ENCODE data around the gene SMIM44. TPM values are rescaled to one million over a fixed set of nuclear protein-coding genes. Genes with fewer than 3 reads are reported as not detected.

Gene SMIM44
- polyA plus RNA-seq, 1 donor (not counting 4 experiments of a cell fraction or from before 2014, with no cell fraction given): not detected

DNA sequence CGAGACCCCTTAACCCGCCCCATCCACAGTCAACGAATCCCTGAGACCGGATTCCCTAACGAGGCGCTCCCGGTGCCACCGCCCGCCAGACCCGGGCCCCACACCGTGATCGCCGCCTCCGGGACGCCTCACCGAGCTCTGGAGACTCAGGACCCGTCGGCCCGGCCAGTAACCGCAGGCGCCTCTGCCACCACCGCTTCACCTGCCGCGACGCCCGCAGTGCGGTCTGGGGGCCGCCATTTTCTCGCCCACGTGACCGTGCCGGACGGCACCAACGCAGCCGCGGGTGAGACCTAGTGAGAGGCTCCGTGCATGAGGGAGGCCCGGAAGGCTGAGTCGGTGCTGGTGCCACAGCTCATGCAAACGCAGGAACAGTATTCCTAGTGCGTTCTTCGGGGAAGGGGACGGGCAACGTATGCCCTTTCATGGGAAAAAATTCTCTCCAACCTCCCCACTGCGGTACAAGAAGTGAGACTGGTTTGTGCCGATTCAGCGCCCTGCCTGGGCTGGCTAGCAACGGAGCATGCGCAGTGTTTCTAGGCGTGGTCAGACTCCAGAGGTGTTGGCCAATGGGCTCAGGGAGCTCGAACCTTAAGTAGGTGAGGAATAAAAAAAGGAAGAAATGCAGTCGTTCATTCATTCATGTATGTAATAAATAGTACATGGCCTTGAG lies 17.3 kb upstream of the SMIM44 start, which contains the start of gene DOHH:
TSS of gene DOHH (minus strand) at position 246 of the 673 bp plus-strand sequence. CDS start 3,860 bp downstream, outside the sequence.
- TF ChIP-seq, protein P1, sequence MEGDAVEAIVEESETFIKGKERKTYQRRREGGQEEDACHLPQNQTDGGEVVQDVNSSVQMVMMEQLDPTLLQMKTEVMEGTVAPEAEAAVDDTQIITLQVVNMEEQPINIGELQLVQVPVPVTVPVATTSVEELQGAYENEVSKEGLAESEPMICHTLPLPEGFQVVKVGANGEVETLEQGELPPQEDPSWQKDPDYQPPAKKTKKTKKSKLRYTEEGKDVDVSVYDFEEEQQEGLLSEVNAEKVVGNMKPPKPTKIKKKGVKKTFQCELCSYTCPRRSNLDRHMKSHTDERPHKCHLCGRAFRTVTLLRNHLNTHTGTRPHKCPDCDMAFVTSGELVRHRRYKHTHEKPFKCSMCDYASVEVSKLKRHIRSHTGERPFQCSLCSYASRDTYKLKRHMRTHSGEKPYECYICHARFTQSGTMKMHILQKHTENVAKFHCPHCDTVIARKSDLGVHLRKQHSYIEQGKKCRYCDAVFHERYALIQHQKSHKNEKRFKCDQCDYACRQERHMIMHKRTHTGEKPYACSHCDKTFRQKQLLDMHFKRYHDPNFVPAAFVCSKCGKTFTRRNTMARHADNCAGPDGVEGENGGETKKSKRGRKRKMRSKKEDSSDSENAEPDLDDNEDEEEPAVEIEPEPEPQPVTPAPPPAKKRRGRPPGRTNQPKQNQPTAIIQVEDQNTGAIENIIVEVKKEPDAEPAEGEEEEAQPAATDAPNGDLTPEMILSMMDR (optimal IDR thresholded peaks at IDR 0.05 in 1 of 3, IDR thresholded peaks at IDR 0.05 in 1 of 3, conservative IDR thresholded peaks at IDR 0.05 in 1 of 3; ENCODE audit: extremely low read depth in 1 of 3, insufficient read depth in 2 of 3, low read length in 3 of 3): no peak
- TF ChIP-seq EZH2 (IDR thresholded peaks at IDR 0.05; ENCODE audit: low read length): no peak
- Histone ChIP-seq H4K20me1 (ENCODE audit: control insufficient read depth, extremely low read depth, insufficient read depth, low read length) (no peaks in the 10 kb centered on the region), H3K27me3 (ENCODE audit: control insufficient read depth, extremely low read depth, insufficient read depth, low read length) (no peaks in the 10 kb centered on the region), H3K9me1 (ENCODE audit: control insufficient read depth, extremely low read depth, insufficient read depth, low read length) (peaks cover 3% of the 10 kb centered on the region), H3K36me3 (ENCODE audit: control insufficient read depth in 2 of 2, extremely low read depth in 1 of 2, insufficient read depth in 2 of 2, low read length in 2 of 2) (peaks cover 0 to 11% of the 10 kb centered on the region in 2 experiments), H2AFZ (ENCODE audit: control insufficient read depth, low read length) (peak within 1 kb of the TSS; percentile 99), H3K9ac (ENCODE audit: control insufficient read depth, extremely low read depth, insufficient read depth, low read length) (peak within 1 kb of the TSS; percentile 99), H3K79me2 (ENCODE audit: control insufficient read depth, insufficient read depth, low read length) (peaks cover 30% of the 10 kb centered on the region), H3K9me3 (ENCODE audit: control insufficient read depth, low read depth, low read length) (no peaks in the 10 kb centered on the region), H3K4me3 (ENCODE audit: control insufficient read depth in 2 of 3, extremely low read depth in 1 of 3, insufficient read depth in 2 of 3, low read depth in 1 of 3, low read length in 3 of 3) (peak within 1 kb of the TSS; percentile 78 to 99 (median 97)), H3K4me2 (ENCODE audit: control insufficient read depth, extremely low read depth, insufficient read depth, low read depth, low read length) (peak within 1 kb of the TSS; percentile 92), H3K4me1 (ENCODE audit: control insufficient read depth, extremely low read depth, insufficient read depth, low read length) (peaks cover 10% of the 10 kb centered on the region), H3K27ac (ENCODE audit: control insufficient read depth, insufficient read depth, low read length) (peak within 1 kb of the TSS; percentile 99)
- DNase-seq (ENCODE audit: low read depth, low spot score) (peak; percentile 93), FAIRE-seq (peak; percentile 76)
- dilution Hi-C loops (cut with MboI; ENCODE audit: extremely low pct_ligation_motif_present, low sequenced_read_pairs): no loop called here

DNA sequence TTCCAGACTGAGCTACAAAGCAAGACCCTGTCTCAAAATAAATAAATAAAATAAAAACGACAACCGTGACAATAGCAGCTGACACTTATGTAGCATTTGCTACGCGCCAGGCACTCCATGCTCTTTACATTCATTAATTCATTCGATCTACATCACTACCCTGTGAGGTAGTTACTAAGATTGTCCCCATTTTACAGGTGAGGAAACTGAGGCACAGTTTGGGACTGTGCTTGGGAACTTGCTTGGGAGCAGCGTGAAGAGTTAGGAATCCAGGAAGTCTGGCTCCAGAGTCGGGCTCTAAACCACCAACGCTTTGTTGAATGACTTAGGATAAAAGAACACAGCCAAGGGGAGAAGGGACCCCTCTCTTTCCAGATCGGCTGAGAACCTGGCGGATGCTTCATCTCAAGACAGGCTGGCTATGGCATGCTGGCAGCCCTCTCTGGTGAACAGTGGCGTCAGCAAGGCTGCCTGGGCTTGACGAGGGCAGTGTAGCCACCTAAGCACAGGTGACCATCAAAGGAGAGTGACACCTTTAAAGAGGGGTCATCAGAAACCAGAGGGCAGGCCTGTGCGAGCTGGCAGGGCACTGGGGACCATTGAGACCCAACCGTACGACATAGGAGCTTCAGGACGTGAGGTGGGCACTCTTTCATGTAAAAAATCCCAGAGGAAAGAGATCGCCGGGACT lies 16.6 kb upstream of the SMIM44 start:
- dilution Hi-C loops (cut with MboI; ENCODE audit: extremely low pct_ligation_motif_present, low sequenced_read_pairs): no loop called here
- H3K4me2 ChIP-seq (ENCODE audit: control insufficient read depth, extremely low read depth, insufficient read depth, low read depth, low read length): peak overlapping the region; percentile 92

More for the DNA sequence above, 16.6 kb upstream of the SMIM44 start:
- H3K9me1 ChIP-seq (ENCODE audit: control insufficient read depth, extremely low read depth, insufficient read depth, low read length): peaks cover 3% of the 10 kb centered on the region
- peak overlapping the region; percentile 99 for H3K27ac ChIP-seq (ENCODE audit: control insufficient read depth, insufficient read depth, low read length)
- H3K4me3 ChIP-seq (ENCODE audit: control insufficient read depth in 2 of 3, extremely low read depth in 1 of 3, insufficient read depth in 2 of 3, low read depth in 1 of 3, low read length in 3 of 3): peak overlapping the region; percentile 78 to 99 (median 97)
- H3K79me2 ChIP-seq (ENCODE audit: control insufficient read depth, insufficient read depth, low read length): peaks cover 30% of the 10 kb centered on the region
- peaks cover 8% of the 10 kb centered on the region for H3K4me1 ChIP-seq (ENCODE audit: control insufficient read depth, extremely low read depth, insufficient read depth, low read length)
- peak overlapping the region; percentile 99 for H2AFZ ChIP-seq (ENCODE audit: control insufficient read depth, low read length)
- peaks cover 4 to 13% of the 10 kb centered on the region in 2 experiments for H3K36me3 ChIP-seq (ENCODE audit: control insufficient read depth in 2 of 2, extremely low read depth in 1 of 2, insufficient read depth in 2 of 2, low read length in 2 of 2)
- no peak for FAIRE-seq
- H4K20me1 ChIP-seq (ENCODE audit: control insufficient read depth, extremely low read depth, insufficient read depth, low read length): no peaks in the 10 kb centered on the region
- no peaks in the 10 kb centered on the region for H3K9me3 ChIP-seq (ENCODE audit: control insufficient read depth, low read depth, low read length)
- DNase-seq (ENCODE audit: low read depth, low spot score): no peak
- H3K9ac ChIP-seq (ENCODE audit: control insufficient read depth, extremely low read depth, insufficient read depth, low read length): peak overlapping the region; percentile 99
- H3K27me3 ChIP-seq (ENCODE audit: control insufficient read depth, extremely low read depth, insufficient read depth, low read length): no peaks in the 10 kb centered on the region
- TF ChIP-seq EZH2 (IDR thresholded peaks at IDR 0.05; ENCODE audit: low read length): no peak
- TF ChIP-seq, protein P1 (optimal IDR thresholded peaks at IDR 0.05 in 1 of 3, IDR thresholded peaks at IDR 0.05 in 1 of 3, conservative IDR thresholded peaks at IDR 0.05 in 1 of 3; ENCODE audit: extremely low read depth in 1 of 3, insufficient read depth in 2 of 3, low read length in 3 of 3): no peak
